Activated CD4-positive, alpha-beta T cell treated with anti-CD3 and anti-CD28 coated beads for 1 hour (primary cell): Measurements from ENCODE around the gene GPC1.
A peak's percentile ranks its signal among the peaks of the same experiment; 100 is the strongest.
"Not testable (repeated sequence)": the region's sequence is repeated elsewhere in the genome, so short reads cannot be mapped to it uniquely, and the experiment has no call there.

Experiments
- DNase-seq: peaks from one replicate; pipeline ENCODE4 v3.0.0-alpha.2; 2020

The GPC1 gene

DNA sequence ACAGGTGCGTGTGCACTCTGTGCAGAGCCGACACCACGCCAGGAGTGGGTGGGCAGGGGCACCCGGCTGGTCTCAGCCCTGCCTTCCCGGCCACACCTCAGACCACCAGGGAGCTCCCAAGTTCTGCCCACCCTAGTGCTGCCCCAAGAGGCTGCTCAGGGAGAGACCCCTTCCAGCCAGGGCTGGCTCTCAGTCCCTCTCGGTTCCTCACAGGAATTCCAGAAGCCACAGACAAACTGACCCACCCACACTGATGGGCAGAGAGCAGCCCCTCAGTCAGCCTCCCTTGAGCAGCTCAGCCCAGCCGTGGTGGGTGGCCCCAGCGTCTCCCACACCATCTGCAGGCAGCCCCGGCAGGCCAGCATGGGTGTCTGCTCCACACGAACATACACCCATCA lies 33.8 kb downstream of the GPC1 start:
- DNase-seq, result no peak

DNA sequence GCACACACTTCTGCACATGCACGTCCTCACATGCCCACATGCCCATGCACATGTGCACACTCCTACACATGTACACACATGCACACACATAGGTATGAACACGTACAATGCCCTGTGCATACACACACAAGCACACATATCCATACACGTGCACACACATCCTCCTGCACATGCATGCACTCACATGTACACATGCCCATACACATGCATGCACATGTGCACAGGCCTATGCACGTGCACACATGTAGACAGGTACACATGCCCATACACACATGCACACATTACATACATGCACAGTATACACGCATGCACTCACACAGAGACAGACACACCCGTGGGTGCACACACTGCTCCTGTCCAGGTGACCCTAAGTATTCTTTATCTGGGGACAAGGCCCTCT lies 34.3 kb downstream of the GPC1 start:
- DNase-seq, result no peak

DNA sequence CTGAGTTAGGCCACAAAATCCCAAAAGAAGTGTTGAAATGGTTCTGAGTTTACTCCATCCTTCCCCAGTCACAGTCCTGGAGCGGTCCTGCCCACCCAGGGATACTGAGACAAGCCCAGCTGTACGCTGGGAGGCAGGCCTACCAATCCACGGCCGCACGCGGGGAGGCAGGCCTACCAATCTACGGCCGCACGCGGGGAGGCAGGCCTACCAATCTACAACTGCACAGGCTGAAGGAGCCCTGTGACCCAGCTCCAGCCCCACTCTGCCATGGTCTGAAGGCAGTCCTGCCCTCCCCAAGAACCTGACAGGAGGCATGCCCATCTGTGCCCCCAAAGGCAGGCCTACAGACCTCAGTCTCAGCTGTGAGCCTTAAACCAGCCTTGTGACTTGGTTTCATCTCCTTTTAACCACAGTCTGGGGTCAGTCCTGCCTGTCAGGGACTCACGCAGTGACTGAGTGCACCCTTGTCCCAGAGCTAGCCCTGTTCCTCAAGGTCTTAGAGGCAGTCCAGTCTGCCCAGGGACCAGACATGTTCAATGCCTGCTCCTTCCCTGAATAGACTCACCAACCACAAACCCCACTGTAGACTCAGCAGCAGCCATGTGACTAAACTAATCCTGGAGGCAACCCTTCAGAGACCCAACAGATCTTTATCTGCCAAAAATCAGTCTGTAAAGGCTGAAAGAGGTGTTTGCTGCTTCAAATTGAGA lies 36.8 kb downstream of the GPC1 start:
- no peak for DNase-seq

DNA sequence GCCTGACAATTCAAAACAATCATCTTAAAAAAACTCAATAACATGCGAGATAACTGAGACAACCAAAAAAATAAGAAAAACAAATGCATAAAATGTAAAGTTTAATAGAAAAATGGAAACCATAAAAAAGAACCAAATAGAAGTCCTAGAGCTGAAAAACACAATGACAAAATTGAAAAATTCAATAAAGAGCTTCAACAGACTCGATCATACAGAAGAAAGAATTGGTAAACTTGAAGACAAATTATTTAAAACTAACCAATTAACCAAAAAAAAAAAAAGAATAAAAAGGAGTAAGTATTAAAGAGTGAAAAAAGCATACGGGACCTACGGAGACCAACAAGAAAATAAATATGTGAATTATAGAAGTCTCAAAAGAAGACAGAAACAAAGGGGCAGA lies 37.7 kb downstream of the GPC1 start:
- no peak for DNase-seq

DNA sequence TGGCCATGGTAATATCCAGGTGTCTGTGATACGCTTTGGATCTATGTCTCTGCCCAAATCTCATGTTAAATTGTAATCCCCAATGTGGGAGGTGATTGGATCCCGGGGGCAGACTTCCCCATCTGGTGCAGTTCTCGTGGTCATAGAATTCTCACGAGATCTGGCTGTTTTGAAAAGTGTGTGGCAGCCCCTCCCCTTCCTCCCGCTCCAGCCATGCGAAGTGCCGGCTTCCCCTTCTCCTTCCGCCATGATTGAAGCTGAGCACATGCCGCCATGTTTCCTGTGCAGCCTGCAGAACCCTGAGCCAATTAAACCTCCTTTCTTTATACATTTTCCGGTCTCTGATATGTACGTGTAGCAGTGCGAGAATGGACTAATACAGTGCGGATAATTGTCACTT lies 42.5 kb downstream of the GPC1 start:
- no peak for DNase-seq

DNA sequence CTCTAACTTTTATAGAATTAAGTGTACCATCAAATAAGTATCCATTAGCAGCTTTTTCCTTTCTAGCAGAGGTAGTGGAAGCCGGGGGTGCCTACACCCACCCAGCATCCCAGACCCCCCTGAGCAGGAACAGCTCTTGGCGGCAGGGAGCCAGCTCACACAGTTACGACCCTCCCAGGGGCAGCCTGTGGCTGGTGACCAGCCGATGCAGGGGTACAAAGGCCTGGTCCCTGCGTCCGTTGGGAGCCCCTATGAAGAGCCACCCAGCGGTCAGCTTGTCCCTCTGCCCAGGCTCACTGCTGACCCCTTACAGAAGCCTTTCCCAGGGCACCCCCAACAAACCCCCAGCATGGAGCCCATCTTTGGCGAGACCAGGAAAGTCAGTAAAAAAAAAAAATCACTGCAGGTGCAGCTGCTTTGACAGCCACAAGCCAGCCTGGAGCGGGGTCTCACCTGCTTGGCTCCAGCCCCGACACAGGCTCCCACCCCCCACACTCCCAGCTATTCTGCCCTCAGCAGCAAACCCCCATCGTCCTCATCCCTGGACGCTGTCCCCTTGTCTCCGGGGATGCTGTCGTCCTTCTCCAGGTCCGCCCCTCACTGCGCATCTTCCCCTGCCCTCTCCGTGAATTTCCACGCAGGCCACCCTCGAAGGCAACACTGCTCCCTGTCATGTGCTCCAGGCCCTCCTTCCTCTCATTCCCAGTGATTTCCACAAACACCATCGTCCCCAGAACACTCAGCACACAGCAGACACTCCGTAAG lies 43.1 kb downstream of the GPC1 start:
- peak; percentile 5 for DNase-seq

DNA sequence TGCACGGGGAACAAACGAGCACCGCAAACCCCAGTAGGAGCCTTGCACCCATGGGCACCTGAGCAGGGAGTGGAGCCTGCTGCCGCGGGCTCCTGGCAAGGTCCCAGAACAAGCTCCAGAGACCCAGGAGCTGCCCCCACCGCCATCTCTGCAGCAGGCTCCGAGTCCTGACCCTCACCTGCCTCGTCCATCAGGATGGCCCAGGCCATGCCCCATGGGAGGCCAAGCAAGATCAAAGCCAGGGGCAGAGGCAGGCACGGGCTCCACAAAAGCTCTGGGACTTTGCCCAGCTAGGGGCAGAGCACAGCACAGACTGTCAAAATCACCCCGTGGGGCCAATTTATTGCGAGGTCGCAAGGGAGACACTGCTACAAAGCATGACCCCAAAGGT lies 43.6 kb downstream of the GPC1 start:
- DNase-seq, result no peak

DNA sequence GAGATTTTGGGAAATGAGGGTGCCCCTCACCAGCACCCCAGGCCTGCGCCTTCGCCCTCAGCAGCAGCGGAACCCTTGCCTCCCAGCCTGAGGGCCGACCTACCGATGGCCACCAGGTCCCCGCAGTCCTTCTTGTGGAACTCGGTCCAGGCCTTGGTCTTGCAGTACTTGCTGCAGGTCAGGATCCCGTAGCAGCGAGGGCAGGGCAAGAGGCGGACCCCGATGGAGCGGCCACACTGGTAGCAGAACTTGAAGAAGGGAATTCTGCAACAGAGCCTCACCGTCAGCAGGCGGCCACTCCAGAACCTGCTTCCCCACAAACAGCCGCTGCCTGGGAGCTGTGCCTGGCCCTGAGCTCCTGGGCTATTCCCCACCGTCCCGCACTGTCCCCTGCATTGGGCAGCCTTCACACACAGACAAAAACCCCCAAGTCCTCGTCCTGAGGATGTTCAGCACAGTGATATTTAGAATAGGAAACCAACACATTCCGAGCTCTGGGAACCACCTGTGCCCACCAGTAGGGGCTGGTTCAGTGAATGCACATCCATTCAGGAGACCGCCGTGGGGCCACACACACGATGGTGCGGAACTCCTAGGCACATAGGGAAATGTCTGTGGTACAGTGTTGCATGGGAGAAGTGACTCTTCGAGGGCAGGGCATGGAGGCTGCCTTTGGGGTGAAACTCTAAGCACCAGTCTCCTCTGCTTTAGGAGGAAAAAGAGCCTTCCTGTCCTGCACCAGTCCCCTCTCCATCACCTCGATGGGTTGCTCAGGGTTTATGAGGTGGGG lies 45.6 kb downstream of the GPC1 start:
- no peak for DNase-seq

DNA sequence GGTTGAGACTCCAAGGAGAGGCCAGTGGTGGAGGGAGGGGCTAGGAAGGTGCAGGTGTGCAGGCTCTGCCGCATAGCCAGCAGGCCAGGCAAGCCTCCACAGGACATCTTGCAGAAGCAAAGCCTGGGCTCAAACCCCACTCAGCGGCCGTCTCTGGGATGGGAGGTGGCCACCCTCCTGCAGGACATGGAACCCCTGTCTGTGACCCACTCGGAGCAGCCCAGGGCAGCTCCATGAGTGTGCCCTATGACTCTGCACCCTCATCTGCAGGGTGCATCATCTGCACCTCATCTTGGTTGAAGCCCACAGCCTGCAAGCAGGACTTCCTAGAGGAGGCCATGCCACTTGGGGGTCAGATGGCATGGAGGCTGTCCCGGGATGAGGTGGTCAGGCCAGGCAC lies 46.3 kb downstream of the GPC1 start:
- peak; percentile 5 for DNase-seq

DNA sequence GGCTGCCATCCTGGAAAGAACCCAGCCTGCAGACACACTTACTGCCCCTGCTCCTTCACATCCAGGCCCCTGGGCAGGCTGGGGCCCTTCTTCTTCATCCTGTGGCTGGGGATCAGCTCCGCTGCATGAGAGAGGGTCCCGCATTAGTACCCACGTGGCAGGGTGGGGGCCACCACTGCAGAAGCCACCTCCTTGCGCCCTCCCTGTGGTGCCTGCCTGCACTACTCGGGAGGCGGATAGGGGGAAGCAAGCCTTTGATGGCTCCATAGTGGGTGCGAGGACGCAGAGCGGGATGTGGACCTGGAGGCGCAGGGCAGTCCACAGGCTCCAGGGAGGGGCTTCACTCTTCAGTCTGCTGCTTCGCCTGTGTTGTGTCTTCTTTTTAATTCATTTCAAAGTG lies 46.7 kb downstream of the GPC1 start:
- DNase-seq, result peak; percentile 6

DNA sequence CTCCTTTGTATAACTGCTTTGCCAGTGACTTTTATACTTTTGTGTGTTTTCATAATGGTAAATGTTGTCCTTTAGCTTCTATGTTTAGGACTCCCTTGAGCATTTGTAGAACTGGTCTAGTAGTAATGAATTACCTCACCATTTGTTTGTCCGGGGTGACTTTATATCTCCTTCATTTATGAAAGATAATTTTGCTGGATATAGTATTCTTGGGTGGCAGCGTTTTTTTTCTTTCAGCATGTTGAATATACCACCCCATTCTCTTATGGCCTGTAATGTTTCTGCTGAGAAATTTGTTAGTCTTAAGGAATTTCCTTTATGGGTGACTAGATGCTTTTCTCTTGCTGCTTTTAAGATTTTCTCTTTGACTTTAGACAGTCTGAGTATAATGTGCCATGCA lies 56.0 kb downstream of the GPC1 start:
- no peak for DNase-seq

DNA sequence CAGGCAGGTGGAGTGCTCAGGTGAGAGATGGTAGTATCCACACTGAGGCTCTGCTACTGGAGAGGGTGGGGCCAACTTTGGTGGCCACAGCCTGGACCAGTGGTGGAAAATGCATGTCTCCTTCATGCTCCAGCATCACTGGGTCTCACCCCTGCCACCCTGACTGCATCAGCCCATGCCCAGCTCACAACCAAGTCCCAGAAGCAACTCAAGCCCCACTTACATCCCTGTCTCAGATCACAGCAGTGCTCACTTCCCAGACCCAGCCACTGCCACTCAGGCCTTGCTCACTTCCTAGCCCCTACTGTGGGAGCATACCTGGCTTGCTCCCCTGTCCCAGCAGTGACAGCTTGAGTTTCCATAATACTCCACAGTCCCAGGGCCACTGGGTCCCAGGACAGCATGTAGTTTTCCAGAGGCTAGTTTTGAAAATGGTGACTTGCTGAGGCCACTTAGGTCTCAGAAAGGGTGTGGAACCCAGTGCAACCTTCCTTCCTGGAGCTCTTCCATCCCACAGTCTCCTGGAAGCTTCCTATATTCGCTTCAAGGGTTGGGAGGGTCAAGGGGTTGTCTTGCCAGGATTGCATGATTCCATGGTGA lies 58.8 kb downstream of the GPC1 start:
- DNase-seq, result no peak

DNA sequence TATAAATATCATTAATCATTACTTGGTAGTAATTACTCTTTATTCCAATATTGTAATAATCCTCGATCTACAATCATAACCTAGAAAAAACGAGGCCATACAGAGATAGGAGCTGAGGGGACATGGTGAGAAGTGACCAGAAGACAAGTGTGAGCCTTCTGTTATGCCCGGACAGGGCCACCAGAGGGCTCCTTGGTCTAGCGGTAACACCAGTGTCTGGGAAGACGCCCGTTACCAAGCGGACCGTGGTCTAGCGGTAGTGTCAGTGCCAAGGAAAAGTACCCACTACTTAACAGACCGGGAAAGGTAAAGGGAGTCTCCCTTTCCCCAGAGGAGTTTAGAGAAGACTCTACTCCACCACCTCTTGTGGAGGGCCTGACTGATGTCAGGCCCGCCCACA lies 59.5 kb downstream of the GPC1 start:
- not testable (repeated sequence) for DNase-seq

DNA sequence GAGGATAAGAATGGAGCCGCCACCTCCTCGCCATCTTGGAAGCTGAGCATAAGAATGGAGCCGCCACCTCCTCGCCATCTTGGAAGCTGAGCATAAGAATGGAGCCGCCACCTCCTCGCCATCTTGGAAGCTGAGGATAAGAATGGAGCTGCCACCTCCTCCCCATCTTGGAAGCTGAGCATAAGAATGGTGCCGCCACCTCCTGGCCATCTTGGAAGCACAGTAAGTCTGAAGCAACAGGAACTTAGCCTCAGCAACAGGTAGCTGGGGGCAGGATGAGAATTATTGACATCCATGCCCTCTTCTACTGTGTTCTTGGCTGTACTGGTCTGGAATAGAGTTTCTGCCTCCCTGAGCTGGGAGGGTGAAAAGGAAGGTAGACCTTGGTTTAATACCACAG lies 61.6 kb downstream of the GPC1 start:
- not testable (repeated sequence) for DNase-seq

DNA sequence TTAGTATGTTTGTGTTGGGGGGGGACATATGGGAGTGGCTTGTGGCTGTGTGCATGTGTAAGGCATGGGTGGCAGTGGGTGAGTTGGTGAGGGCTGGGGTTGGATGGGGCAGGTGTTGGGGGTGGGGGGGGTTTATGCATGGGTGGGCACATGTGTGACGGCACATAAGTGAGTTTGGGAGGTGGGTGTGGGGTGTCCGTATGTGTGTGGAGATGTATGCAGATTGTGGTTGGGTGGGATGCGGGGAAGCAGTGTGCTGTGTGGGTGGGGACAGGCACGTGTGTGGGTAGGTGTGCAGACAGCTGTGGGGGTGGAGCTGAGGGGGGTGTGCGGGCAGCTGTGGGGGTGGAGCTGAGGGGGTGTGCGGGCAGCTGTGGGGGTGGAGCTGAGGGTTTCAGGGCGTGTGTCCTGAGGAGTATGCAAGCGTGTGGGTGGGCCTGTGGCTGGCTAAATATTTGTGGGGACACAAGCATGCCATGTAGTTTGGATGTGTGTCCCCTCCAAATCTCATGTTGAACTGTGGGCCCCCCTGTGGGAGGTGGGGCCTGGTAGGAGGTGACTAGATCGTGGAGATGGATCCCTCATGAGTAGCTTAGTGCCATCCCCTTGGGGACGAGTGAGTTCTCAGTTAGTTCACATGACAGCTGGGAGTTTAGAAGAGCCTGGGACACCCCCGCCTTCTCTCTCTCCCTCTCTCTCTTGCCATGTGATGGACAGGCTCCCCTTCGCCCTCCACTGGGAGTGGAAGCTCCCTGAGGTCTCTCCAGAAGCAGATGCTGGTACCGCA lies 62.9 kb downstream of the GPC1 start:
- no peak for DNase-seq

DNA sequence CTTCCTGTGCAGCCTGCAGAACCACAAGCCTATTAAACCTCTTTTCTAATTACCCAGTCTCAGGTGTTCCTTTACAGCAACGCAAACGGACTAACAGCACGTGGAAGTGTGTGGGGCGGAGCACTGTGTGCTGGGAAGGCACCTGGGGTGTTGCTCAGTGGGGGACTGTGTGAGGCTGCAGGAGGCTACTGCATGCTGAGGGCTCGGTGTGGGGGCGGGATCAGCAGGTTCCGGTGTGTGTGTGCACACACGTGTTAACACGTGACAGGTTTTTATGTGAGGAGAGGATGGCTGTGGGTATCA lies 63.4 kb downstream of the GPC1 start:
- no peak for DNase-seq

DNA sequence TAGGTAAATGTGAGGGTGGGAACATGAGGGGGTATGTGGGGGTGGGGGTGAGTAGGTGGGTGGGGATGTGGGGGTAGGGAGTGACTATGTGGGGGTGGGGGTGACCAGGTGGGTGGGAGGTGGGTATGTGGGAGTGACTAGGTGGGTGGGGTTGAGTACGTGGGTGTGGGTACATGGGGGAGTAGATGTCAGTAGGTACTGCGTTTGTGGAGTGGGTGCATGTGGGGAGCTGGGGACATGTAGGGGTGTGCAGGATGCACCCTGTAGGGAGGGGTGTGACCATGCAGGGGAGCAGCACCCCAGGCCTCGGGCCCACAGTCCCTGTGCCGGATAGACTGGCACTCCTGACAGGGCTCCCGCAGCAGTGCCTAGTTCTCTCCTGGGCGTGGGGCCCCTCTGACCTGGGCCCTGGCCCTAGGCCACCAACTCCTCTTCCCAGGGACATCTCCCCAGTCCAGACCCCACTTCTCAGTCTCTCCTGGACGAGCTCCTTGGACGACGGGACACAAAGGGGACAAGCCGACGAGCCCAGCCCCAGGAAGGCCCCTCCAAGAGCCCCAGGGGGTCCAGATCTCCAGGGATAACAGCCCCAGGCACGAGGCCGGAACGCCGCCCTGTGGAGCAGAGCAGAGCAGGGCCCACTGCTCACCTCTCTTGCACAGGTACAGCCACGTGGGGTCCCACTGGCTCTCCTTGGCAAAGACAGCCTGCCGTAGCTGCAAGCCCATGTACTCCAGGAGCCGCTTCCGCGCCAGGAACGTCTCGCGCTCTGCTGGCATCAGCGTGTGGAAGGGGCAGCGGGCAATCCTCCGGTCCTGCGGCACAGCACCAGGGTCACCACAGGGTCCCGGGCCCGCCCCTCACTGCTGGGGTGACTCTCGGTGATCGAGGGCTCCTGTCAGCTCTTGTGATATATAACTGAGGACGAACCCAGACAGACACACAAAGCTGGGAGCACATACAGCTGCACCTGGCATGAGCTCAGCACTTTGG lies 64.1 kb downstream of the GPC1 start:
- DNase-seq, result no peak

DNA sequence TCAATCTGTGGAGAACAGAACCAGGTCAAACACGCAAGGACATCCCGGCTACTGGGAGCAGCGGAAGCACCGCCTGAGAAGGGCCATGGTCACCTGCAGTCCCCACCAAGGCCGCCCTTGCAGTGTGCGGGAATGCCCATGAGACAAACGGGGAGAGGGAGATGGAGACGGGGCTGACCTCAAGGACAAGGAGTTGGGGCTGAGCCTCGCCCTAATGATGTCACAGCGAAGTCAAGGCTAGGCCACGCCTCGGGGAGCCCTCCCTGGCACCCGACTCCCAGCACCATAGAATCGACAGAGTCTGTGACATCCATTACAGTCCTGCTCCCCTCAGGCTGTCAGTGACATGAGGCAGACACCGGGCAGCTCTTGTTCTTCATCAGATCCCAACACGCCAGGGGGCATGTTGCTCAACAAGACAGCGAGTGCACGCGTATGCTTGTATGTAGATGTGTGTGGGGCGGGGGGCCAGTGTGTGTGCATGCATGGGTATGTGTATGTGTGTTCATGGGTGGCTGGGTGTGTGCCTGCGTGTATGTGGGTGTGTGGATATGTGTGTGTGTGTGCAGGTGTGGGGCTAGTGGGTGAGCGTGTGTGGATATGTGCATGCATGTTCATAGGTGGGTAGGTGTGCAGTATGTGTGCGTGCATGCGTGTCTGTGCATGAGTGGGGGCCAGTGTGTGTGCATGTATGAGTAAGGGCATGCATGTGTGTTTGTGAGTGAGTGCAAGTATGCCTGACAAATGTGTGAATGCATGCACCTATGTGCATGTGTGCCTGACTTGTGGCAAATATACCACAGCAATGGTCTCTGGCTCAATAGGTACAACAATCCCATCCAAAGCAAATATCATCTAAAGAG lies 65.3 kb downstream of the GPC1 start:
- DNase-seq, result no peak

DNA sequence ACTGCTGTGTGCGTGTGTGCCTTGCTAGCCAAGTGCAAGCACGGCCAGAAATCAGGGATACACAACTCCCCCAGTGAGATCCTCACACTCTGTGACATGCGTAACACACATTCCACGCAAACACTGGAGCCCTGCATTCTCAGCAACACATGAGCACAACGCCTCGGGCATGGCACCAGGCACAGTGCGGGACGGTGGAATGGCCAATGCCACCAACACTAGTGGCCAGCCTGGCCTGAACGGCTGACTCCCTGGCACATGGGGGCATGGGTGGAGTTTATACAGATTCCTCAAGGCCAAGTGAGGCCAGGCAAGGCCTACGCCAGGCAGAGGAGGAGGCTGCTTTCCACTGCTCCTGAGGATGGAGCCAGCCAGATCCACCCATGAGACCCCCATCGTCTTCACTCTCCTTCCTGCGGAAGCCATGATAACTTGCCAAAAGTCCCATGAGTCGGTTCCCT lies 66.1 kb downstream of the GPC1 start:
- no peak for DNase-seq

DNA sequence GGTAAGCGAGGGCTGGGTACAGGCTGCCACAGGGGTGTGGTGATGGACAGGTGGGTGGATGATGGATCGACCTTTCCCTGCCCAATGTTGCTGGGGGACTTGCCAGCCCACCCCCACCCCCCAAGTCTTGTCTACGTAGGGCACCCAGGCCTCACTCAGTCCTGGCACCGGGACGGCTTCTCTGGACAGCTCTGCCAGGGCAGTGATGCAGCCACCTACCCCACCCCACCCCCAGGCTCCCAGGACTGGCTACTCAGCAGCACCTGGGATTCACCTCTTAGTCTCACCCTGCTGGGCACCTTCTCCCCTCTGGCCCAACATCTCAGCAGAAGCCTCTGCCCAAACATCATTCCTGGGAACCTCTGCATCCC lies 66.6 kb downstream of the GPC1 start:
- DNase-seq, result no peak
